ENCODE results near the gene FADS6.

Gene FADS6

GRCh38 chr17:74878658-74879057 lies 14.8 kb downstream of the FADS6 start:
- TF ChIP-seq, protein P1, sequence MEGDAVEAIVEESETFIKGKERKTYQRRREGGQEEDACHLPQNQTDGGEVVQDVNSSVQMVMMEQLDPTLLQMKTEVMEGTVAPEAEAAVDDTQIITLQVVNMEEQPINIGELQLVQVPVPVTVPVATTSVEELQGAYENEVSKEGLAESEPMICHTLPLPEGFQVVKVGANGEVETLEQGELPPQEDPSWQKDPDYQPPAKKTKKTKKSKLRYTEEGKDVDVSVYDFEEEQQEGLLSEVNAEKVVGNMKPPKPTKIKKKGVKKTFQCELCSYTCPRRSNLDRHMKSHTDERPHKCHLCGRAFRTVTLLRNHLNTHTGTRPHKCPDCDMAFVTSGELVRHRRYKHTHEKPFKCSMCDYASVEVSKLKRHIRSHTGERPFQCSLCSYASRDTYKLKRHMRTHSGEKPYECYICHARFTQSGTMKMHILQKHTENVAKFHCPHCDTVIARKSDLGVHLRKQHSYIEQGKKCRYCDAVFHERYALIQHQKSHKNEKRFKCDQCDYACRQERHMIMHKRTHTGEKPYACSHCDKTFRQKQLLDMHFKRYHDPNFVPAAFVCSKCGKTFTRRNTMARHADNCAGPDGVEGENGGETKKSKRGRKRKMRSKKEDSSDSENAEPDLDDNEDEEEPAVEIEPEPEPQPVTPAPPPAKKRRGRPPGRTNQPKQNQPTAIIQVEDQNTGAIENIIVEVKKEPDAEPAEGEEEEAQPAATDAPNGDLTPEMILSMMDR (IDR thresholded peaks at IDR 0.05): no peak
- Histone ChIP-seq H3K4me3 (no peak overlapping the region), H3K27me3 (peaks cover 0 to 49% of the 10 kb centered on the region in 2 donors), H3K27ac (no peak overlapping the region), H3K9me3 (no peaks in the 10 kb centered on the region), H3K36me3 (no peaks in the 10 kb centered on the region), H3K4me1 (peaks cover 0 to 6% (median 2%) of the 10 kb centered on the region in 4 donors)
- intact Hi-C loops (cut with DNase I; ENCODE audit: low total_unique reads): no loop called here
- no peak for DNase-seq

- H3K27ac ChIP-seq: no peak overlapping the region
- TF ChIP-seq, protein P1 (IDR thresholded peaks at IDR 0.05): no peak
- H3K4me3 ChIP-seq: no peak overlapping the region
- H3K9me3 ChIP-seq: no peaks in the 10 kb centered on the region
- peaks cover 0 to 41% of the 10 kb centered on the region in 2 donors for H3K27me3 ChIP-seq
- intact Hi-C loops (cut with DNase I; ENCODE audit: low total_unique reads): no loop called here
- DNase-seq: no peak
- no peaks in the 10 kb centered on the region for H3K36me3 ChIP-seq
- H3K4me1 ChIP-seq: peaks cover 0 to 6% (median 2%) of the 10 kb centered on the region in 4 donors
Observed at GRCh38 chr17:74877592-74878548, 15.6 kb downstream of the FADS6 start.

DNA sequence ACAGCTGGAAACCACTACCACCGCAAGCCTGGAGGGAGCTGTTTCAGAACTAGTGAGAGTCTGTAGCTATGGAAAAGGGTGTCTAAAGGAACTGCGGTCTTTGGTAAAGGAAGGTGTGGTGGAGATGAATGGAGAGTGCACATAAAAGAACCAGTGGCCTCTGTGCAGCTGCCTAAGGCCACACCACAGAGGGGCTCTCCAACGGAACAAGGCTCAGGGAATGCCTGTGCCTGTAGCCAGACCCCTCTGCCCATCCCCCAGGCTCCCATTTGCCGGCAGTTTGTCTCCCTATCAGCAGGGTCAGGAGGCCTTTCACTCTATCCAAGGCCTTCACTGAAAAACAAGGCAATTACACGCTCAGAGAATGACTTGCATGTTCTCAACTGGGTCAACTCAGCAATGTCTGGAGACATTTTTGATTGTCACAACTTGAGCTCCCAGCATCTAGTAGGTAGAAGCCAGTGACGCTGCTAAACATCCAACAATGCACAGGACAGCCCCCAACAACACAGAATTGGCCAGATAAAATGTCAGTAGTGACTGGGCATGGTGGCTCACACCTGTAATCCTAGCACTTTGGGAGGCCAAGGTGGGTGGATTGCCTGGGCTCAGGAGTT lies 17.3 kb downstream of the FADS6 start:
- H3K4me3 ChIP-seq: no peak overlapping the region
- H3K9me3 ChIP-seq: no peaks in the 10 kb centered on the region
- peaks cover 0 to 28% of the 10 kb centered on the region in 2 donors for H3K27me3 ChIP-seq
- intact Hi-C loops (cut with DNase I; ENCODE audit: low total_unique reads): no loop called here
- H3K4me1 ChIP-seq: peaks cover 0 to 18% (median 13%) of the 10 kb centered on the region in 4 donors
- TF ChIP-seq, protein P1 (IDR thresholded peaks at IDR 0.05): no peak
- no peak for DNase-seq
- no peaks in the 10 kb centered on the region for H3K36me3 ChIP-seq
- H3K27ac ChIP-seq: no peak overlapping the region

- Histone ChIP-seq H3K27me3 (peaks cover 0 to 22% of the 10 kb centered on the region in 2 donors), H3K9me3 (no peaks in the 10 kb centered on the region), H3K27ac (no peak overlapping the region), H3K36me3 (no peaks in the 10 kb centered on the region), H3K4me3 (no peak overlapping the region), H3K4me1 (peaks cover 0 to 18% (median 13%) of the 10 kb centered on the region in 4 donors)
- intact Hi-C loops (cut with DNase I; ENCODE audit: low total_unique reads): no loop called here
- TF ChIP-seq, protein P1 (IDR thresholded peaks at IDR 0.05): no peak
- DNase-seq: no peak
Observed at GRCh38 chr17:74875155-74875976, 18.1 kb downstream of the FADS6 start.

- no peak overlapping the region for H3K4me3 ChIP-seq
- no peaks in the 10 kb centered on the region for H3K36me3 ChIP-seq
- peaks cover 0 to 22% of the 10 kb centered on the region in 2 donors for H3K27me3 ChIP-seq
- intact Hi-C loops (cut with DNase I; ENCODE audit: low total_unique reads): no loop called here
- no peaks in the 10 kb centered on the region for H3K9me3 ChIP-seq
- TF ChIP-seq, protein P1 (IDR thresholded peaks at IDR 0.05): no peak
- H3K27ac ChIP-seq: no peak overlapping the region
- DNase-seq: no peak
- peaks cover 0 to 18% (median 13%) of the 10 kb centered on the region in 4 donors for H3K4me1 ChIP-seq
Observed at GRCh38 chr17:74874615-74875037, 18.8 kb downstream of the FADS6 start.

All from tibial artery (tissue), 4 donors.